Heart right ventricle (tissue), 16 donors: Measurements from ENCODE around the gene GMEB2. TPM values are rescaled to one million over a fixed set of nuclear protein-coding genes. Genes with fewer than 3 reads are reported as not detected.

Experiments used
- ATAC-seq, 8 donors: fragments of 200-7000 bp; cut with Tn5 transposase; one replicate each; pipeline ENCODE4 v1.9.1; 2020; ENCODE audit warnings: mild to moderate bottlenecking in 8 of 8, moderate library complexity in 8 of 8, moderate number of reproducible peaks in 1 of 8
- DNase-seq, 2 donors: peaks; one replicate each; pipeline ENCODE4 v3.0.0-alpha.2; 2020
- H3K27ac ChIP-seq, 10 donors: fragments of 200-600 bp; sonication (generic) in 2 of 10; one replicate each; pipeline versions ENCODE4 v1.5.0 to v1.8.0; 2020 to 2022; ENCODE audit warnings: mild to moderate bottlenecking in 3 of 10
- H3K27me3 ChIP-seq, 7 donors: fragments of 200-600 bp; one replicate each; pipeline ENCODE4 v1.8.0; 2021 to 2022; ENCODE audit warnings: mild to moderate bottlenecking in 2 of 7
- H3K36me3 ChIP-seq, 9 donors: fragments of 200-600 bp; sonication (generic) in 1 of 9; one replicate each; pipeline versions ENCODE4 v1.5.0 to v1.8.0; 2020 to 2022; ENCODE audit warnings: mild to moderate bottlenecking in 2 of 9
- H3K4me1 ChIP-seq, 9 donors: fragments of 200-600 bp; sonication (generic) in 1 of 9; one replicate each; pipeline versions ENCODE4 v1.5.0 to v1.8.0; 2020 to 2022; ENCODE audit warnings: mild to moderate bottlenecking in 4 of 9
- H3K4me3 ChIP-seq, 10 donors: fragments of 200-600 bp; sonication (generic) in 2 of 10; one replicate each; pipeline versions ENCODE4 v1.5.0 to v1.8.0; 2020 to 2022; ENCODE audit warnings: mild to moderate bottlenecking in 7 of 10, moderate library complexity in 2 of 10
- H3K9me3 ChIP-seq, 11 donors: fragments of 200-600 bp in 10 of 11; sonication (generic) in 2 of 11; one replicate each; pipeline versions ENCODE4 v1.5.0 to v1.8.0; 2013 to 2022; ENCODE audit warnings: mild to moderate bottlenecking in 2 of 11, control low read depth in 1 of 11, moderate library complexity in 1 of 11
- WGBS, 2 donors: extraction: QIAGEN DNeasy Blood & Tissue Kit; methylation state at CpG; one replicate each; pipeline ENCODE4 v1.1.7; 2013; ENCODE audit warnings: inconsistent platforms in 1 of 2; 5-methylcytosine and 5-hydroxymethylcytosine counted together
- intact Hi-C, 10 donors: fragments of 100-400 bp; cut with DNase I; formaldehyde crosslinking; loops; one replicate each; pipeline versions ENCODE4 v1.11.1 to v1.14.2; 2022
- polyA plus RNA-seq, 2 donors: library from polyadenylated mRNA; stranded (reverse); fragments of 200-250 nt; gene quantifications; one replicate each; pipeline ENCODE4 v1.2.3, GENCODE V29; 2013
- total RNA-seq, 10 donors: library from RNA; stranded (reverse); fragmentation: NEBNext Ultra II Directional in 3 of 10; extraction: Animal tissue kit (Norgen Biotek cat#: 25700) in 3 of 10; gene quantifications; one replicate each; pipeline versions ENCODE4 v1.2.1 to v1.2.4, GENCODE V29; 2021 to 2023
- TF ChIP-seq, protein P1 (sequence below), 9 donors: fragments of 200-600 bp; sonication (generic) in 2 of 9; IDR thresholded peaks; one replicate each; pipeline versions ENCODE4 v1.5.0 to v1.8.0; 2021 to 2022; ENCODE audit warnings: antibody characterized with exemption in 9 of 9, mild to moderate bottlenecking in 5 of 9, moderate library complexity in 1 of 9
- donor health status: Arrhythmogenic right ventricular cardiomyopathy.
- donor health status: ischemic (EF 13 %, LVEDD 7.1; RV severe dilation, severe dysfunction).
- donor health status: healthy with polysubstance abuse.
- donor health status: DM: no; HTN: yes; CAD: no.
- donor health status: DM: no; HTN: no; CAD: no.
- donor health status: ischemic (EF 25% LVEDD 6.9; RV normal size, moderate dysfunction).
- donor health status: ischemic (EF 25% LVEDD 5.7; RV mildly dilated, moderate dysfunction).
- donor health status: healthy.
- donor health status: DM: yes; HTN: yes; CAD: no.
- donor health status: Ischemic cardiomyopathy.
- donor health status: ischemic (EF 35%, LVEDD 5.7; RV mildly dilated, moderate dysfunction).
- donor health status: nonischemic (EF 11% LVEDD 7.7; RV severe dilation, severe dysfunction).
- donor health status: DM: yes; HTN: yes; CAD: no.
- donor health status: PGD.
- donor health status: ischemic (EF 29% LVEDD 5.4; RV normal size, mild dysfunction).
- donor health status: nonischemic (EF 23%, LVEDD 6.1; RV moderate dilation, normal function).

Gene GMEB2
- total and polyA plus RNA-seq, 12 donors = 4.9 to 8.2 (median 5.9) TPM

DNA sequence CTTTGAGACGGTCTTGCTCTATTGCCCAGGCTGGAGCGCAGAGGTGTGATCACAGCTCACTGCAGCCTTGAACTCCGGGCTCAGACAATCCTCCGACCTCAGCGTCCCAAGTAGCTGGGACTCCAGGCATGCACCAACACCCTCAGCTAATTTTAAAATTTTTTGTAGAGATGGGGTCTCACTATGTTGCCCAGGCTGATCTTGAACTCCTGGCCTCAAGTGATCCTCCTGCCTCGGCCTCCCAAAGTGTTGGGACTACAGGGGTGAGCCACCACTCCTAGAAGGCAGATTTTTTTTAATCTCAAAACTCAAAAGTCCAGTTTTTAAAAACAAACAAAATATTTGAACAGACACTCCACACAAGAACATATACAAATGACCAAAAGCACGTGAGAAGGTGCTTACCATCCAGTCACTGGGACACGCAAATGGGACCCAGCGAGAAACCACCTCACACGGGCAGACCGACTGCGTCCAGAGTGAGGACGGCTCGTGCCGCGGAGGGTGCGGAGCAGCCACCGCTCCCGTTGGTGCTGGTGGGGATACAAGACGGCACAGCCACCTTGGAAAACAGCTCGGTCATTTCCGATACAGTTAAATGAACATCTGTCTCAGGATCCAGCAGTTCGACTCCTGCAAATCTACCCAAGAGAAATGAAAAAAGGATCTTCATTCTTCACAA, 44.4 kb downstream of the GMEB2 start:
- H3K36me3 ChIP-seq = peaks cover 0 to 4% (median 0%) of the 10 kb centered on the region in 9 donors
- H3K27ac ChIP-seq = no peak overlapping the region
- H3K4me3 ChIP-seq = no peak overlapping the region
- no peak for DNase-seq
- peaks cover 0 to 21% (median 0%) of the 10 kb centered on the region in 7 donors for H3K27me3 ChIP-seq
- H3K4me1 ChIP-seq = peaks cover 0 to 5% (median 0%) of the 10 kb centered on the region in 9 donors
- TF ChIP-seq, protein P1, sequence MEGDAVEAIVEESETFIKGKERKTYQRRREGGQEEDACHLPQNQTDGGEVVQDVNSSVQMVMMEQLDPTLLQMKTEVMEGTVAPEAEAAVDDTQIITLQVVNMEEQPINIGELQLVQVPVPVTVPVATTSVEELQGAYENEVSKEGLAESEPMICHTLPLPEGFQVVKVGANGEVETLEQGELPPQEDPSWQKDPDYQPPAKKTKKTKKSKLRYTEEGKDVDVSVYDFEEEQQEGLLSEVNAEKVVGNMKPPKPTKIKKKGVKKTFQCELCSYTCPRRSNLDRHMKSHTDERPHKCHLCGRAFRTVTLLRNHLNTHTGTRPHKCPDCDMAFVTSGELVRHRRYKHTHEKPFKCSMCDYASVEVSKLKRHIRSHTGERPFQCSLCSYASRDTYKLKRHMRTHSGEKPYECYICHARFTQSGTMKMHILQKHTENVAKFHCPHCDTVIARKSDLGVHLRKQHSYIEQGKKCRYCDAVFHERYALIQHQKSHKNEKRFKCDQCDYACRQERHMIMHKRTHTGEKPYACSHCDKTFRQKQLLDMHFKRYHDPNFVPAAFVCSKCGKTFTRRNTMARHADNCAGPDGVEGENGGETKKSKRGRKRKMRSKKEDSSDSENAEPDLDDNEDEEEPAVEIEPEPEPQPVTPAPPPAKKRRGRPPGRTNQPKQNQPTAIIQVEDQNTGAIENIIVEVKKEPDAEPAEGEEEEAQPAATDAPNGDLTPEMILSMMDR (IDR thresholded peaks at IDR 0.05) = no peak
- intact Hi-C loops = no loop called here
- ATAC-seq = no peak
- 85 to 90% methylated on average over 23 of the region's 23 CpGs for whole genome bisulfite sequencing, 2 donors
- H3K9me3 ChIP-seq = no peaks in the 10 kb centered on the region

DNA sequence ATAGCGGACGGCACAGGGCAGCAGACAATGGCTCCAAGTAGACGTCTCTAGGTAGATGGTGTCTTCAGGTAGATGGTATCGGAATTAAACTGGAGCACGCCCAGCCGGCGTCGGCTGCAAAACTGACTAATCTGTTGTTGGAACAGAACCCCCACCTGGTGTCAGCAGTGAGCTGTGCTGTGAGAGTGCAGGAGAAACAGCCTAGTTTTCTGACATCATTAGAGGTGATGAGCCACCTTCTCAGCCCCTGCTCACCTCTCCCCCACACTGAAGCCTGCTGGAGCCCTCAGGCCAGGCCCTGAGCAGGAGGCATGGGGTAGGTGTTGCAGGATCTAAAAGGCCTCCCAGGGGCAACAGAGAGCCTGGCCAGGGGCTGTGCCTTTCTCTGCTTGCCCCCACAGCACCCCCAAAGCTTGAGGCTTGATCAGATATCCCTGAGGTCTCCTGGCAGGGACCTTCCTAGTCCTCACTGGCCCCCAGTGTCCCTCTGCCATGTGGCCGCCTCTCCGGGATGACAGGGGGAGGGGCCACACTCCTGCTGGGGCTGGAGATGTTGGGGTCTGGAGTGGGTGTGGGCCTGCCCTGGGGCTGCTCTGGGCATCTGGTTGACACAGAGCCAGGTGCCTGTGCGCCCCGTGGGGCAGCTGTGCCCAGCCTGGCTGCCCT, 46.0 kb downstream of the GMEB2 start:
- ATAC-seq = peak in 1 of 8 donors; percentile 26
- intact Hi-C loops = no loop called here
- Histone ChIP-seq H3K9me3 (no peaks in the 10 kb centered on the region), H3K27ac (no peak overlapping the region), H3K27me3 (peaks cover 0 to 25% (median 0%) of the 10 kb centered on the region in 7 donors), H3K36me3 (no peaks in the 10 kb centered on the region), H3K4me1 (peaks cover 0 to 8% (median 0%) of the 10 kb centered on the region in 9 donors), H3K4me3 (no peak overlapping the region)
- TF ChIP-seq, protein P1 (IDR thresholded peaks at IDR 0.05) = peak in 7 of 9 donors; percentile 23 to 47 (median 32)
- 58 to 65% methylated on average over 12 of the region's 12 CpGs for WGBS, 2 donors
- no peak for DNase-seq

DNA sequence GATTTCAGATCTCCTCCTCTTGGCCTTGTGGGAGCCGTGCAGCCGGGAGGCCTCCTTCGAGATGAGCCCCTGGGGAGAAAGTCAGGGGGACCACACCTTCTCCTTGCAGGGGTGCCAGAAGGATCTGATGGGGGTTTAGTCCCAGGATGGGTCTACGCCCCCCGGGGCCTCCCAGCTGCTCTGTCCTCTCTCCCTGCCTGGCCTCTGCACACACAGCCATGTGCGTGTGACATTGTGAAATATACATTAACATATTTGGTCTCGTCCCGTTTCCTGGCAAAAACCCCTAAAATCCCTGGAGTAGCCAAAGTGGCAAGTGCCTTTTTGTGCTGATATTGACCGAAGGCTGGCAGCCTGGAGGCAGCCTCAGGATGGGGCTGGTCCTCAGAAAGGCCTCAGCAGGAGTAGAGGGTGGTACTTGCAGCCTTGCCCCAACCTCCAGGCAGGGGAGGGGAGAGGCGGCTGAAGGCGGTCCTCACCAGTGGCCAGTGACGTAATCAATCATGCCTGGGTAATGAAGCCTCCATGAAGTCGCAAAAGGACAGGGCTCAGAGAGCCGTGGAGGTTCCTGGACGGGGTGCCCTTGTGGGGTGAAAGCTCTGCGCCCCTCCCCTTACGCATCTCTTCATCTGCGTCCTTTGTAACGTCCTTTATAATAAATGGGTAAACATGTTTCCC, 47.7 kb downstream of the GMEB2 start:
- ATAC-seq (no peak), DNase-seq (no peak)
- no peak overlapping the region for H3K27ac ChIP-seq
- intact Hi-C loops = loop anchor here in 3 of 10 donors (5.0 to 10.0 kb wide), 3 partner anchors 42 to 46 kb away; partner anchors contain the start of genes GMEB2 (in 2 of the 3) and PTK6 (in 1 of the 3)
- H3K4me1 ChIP-seq = peaks cover 0 to 19% (median 10%) of the 10 kb centered on the region in 9 donors
- no peaks in the 10 kb centered on the region for H3K9me3 ChIP-seq
- peaks cover 0 to 25% (median 0%) of the 10 kb centered on the region in 7 donors for H3K27me3 ChIP-seq
- TF ChIP-seq, protein P1 (IDR thresholded peaks at IDR 0.05) = no peak
- no peaks in the 10 kb centered on the region for H3K36me3 ChIP-seq
- H3K4me3 ChIP-seq = no peak overlapping the region
- WGBS, 2 donors = 80 to 81% methylated on average over 19 of the region's 19 CpGs
